OCI-LY7 (cell line): Measurements from ENCODE around the gene CDC6. TPM values are rescaled to one million over a fixed set of nuclear protein-coding genes. Genes with fewer than 3 reads are reported as not detected.

ENCODE experiments used
- BruUV-seq: library from RNA; stranded (reverse); fragments of 400-500 nt; replicated peaks from 2 replicates; lab custom pipeline; 2021; lab: Mats Ljungman, UMichigan
- CTCF ChIA-PET: fragments of 300-600 bp; sonication (Branson Sonifier 250); formaldehyde crosslinking; loops from one replicate; lab custom pipeline; 2022; ENCODE audit warnings: antibody characterized with exemption; ENCODE audit not compliant: unreplicated experiment; lab: Charles Lee
- POLR2A ChIA-PET: fragments of 300-600 bp; sonication (Branson Sonifier 250); formaldehyde crosslinking; loops from one replicate; lab custom pipeline; 2022; ENCODE audit warnings: antibody characterized with exemption; lab: Charles Lee
- DNase-seq: peaks from one replicate; pipeline ENCODE4 v3.0.0-alpha.2; 2015; ENCODE audit warnings: low spot score
- H2AFZ ChIP-seq: fragments of 200-600 bp; sonication (generic), shearing (Covaris generic); 2 replicates; pipeline ENCODE4 v1.6.1; 2014; ENCODE audit warnings: mild to moderate bottlenecking, antibody characterized with exemption, low read length, moderate library complexity
- H3K27ac ChIP-seq: fragments of 200-600 bp; sonication (generic); 2 replicates; pipeline ENCODE4 v1.5.1; 2014; ENCODE audit warnings: mixed run types, low read depth, mild to moderate bottlenecking, moderate library complexity, low read length, inconsistent platforms; ENCODE audit not compliant: poor library complexity, severe bottlenecking
- H3K36me3 ChIP-seq: fragments of 200-600 bp; sonication (generic); 2 replicates; pipeline ENCODE4 v1.6.1; 2014; ENCODE audit warnings: mild to moderate bottlenecking, antibody characterized with exemption, low read length, moderate library complexity, mixed read lengths; ENCODE audit not compliant: insufficient read depth
- H3K4me1 ChIP-seq: fragments of 200-600 bp; sonication (generic); 2 replicates; pipeline ENCODE4 v1.5.1; 2014; ENCODE audit warnings: mild to moderate bottlenecking, low read length; ENCODE audit not compliant: insufficient read depth, poor library complexity, severe bottlenecking
- H3K4me2 ChIP-seq: fragments of 200-600 bp; sonication (generic); 2 replicates; pipeline ENCODE4 v1.6.1; 2014; ENCODE audit warnings: mild to moderate bottlenecking, low read length
- H3K4me3 ChIP-seq: fragments of 200-600 bp; sonication (generic); 2 replicates; pipeline ENCODE4 v1.5.1; 2014; ENCODE audit warnings: mild to moderate bottlenecking, low read depth, low read length; ENCODE audit not compliant: poor library complexity, severe bottlenecking
- H3K79me2 ChIP-seq: fragments of 200-600 bp; sonication (generic); 2 replicates; pipeline ENCODE4 v1.6.1; 2016; ENCODE audit warnings: low read depth, mild to moderate bottlenecking, low read length, moderate library complexity, mixed read lengths; ENCODE audit not compliant: insufficient read depth
- H3K9me2 ChIP-seq: fragments of 200-600 bp; sonication (generic); 2 replicates; pipeline ENCODE4 v1.6.1; 2016; ENCODE audit warnings: mild to moderate bottlenecking, low read length, mixed read lengths; ENCODE audit not compliant: insufficient read depth
- H3K9me3 ChIP-seq: fragments of 200-600 bp; sonication (generic); 2 replicates; pipeline ENCODE4 v1.6.1; 2014; ENCODE audit warnings: mild to moderate bottlenecking, mixed run types, low read length, mixed read lengths
- H4K20me1 ChIP-seq: fragments of 200-600 bp; sonication (generic); 2 replicates; pipeline ENCODE4 v1.6.1; 2014; ENCODE audit warnings: mild to moderate bottlenecking, antibody characterized with exemption, low read length, moderate library complexity, mixed read lengths; ENCODE audit not compliant: insufficient read depth
- EZH2phosphoT487 ChIP-seq: fragments of 200-600 bp; sonication (generic); IDR thresholded peaks from 2 replicates; pipeline ENCODE4 v1.6.1; 2018; ENCODE audit warnings: low read depth, borderline replicate concordance, mild to moderate bottlenecking, mixed run types, antibody characterized with exemption, low read length, moderate library complexity, mixed read lengths
- intact Hi-C: fragments of 100-400 bp; cut with micrococcal nuclease; formaldehyde crosslinking; loops from one replicate; pipeline ENCODE4 v1.10.0; 2022; ENCODE audit not compliant: unreplicated experiment
- total RNA-seq, 2 experiments: library from RNA; depleted of rRNA in 1 of 2; stranded (reverse); fragments of >200 nt in 1 of 2; shearing (Covaris generic) in 1 of 2; gene quantifications; 2 replicates each; pipeline ENCODE4 v1.2.3, GENCODE V29; 2014 to 2022
- TF ChIP-seq, protein P1 (sequence below): fragments of 200-600 bp; sonication (generic); conservative IDR thresholded peaks from 2 replicates; pipeline ENCODE4 v1.5.1; 2014; ENCODE audit warnings: mild to moderate bottlenecking, antibody characterized with exemption, low read length, moderate library complexity, mixed read lengths

CDC6 gene
- total RNA-seq, 2 experiments from 2014 or later: 75.2 to 132 TPM

GRCh38 chr17:40251576-40251975, 36.1 kb upstream of the CDC6 start:
- Histone ChIP-seq H3K4me3 (no peak overlapping the region), H3K79me2 (0 out of 2 replicates have a peak, but pooled peaks cover 7% of the 10 kb centered on the region), H2AFZ (no peak overlapping the region), H3K4me1 (no peaks in the 10 kb centered on the region), H3K27ac (no peak overlapping the region), H3K36me3 (peaks cover 6% of the 10 kb centered on the region), H3K9me3 (no peaks in the 10 kb centered on the region), H4K20me1 (no peaks in the 10 kb centered on the region), H3K4me2 (no peak overlapping the region), H3K9me2 (no peaks in the 10 kb centered on the region)
- no TSS peak for BruUV-seq
- intact Hi-C loops: no loop called here
- ChIA-PET CTCF (no interaction called here), POLR2A (interaction anchor here (1.0 kb wide), 1 partner anchor 32 kb away, joined by 3 read pairs; no protein-coding TSS in a partner anchor)
- TF ChIP-seq EZH2phosphoT487: no peak
- TF ChIP-seq, protein P1, sequence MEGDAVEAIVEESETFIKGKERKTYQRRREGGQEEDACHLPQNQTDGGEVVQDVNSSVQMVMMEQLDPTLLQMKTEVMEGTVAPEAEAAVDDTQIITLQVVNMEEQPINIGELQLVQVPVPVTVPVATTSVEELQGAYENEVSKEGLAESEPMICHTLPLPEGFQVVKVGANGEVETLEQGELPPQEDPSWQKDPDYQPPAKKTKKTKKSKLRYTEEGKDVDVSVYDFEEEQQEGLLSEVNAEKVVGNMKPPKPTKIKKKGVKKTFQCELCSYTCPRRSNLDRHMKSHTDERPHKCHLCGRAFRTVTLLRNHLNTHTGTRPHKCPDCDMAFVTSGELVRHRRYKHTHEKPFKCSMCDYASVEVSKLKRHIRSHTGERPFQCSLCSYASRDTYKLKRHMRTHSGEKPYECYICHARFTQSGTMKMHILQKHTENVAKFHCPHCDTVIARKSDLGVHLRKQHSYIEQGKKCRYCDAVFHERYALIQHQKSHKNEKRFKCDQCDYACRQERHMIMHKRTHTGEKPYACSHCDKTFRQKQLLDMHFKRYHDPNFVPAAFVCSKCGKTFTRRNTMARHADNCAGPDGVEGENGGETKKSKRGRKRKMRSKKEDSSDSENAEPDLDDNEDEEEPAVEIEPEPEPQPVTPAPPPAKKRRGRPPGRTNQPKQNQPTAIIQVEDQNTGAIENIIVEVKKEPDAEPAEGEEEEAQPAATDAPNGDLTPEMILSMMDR: no peak
- DNase-seq: no peak

DNA sequence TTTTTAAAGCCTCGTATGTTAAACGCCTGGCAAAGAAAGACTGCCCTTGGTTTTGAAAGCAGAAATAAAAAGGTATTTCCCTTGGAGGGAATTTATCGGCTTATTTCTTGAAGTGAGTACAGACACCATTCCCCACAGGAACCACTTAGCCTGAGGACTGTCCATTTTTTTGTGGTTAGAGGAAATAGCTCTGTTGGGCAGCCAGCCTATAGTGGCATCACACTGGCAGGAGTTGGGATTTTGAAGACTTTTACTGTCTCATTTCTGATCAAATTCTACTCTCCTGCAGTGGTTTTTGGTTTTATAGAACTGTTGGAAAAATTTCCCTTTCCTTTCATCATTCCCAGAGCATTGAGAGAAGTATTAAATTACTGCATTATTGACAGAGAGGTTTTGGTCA, 34.1 kb upstream of the CDC6 start:
- H3K4me1 ChIP-seq: no peaks in the 10 kb centered on the region
- DNase-seq: no peak
- no peak overlapping the region for H3K4me2 ChIP-seq
- H3K36me3 ChIP-seq: peaks cover 19% of the 10 kb centered on the region
- ChIA-PET CTCF (no interaction called here), POLR2A (interaction anchor here (1.0 kb wide), 1 partner anchor 15 kb away, joined by 3 read pairs; no protein-coding TSS in a partner anchor)
- H2AFZ ChIP-seq: no peak overlapping the region
- no peaks in the 10 kb centered on the region for H3K9me2 ChIP-seq
- BruUV-seq: no TSS peak
- H3K4me3 ChIP-seq: no peak overlapping the region
- intact Hi-C loops: no loop called here
- 0 out of 2 replicates have a peak, but pooled peaks cover 7% of the 10 kb centered on the region for H3K79me2 ChIP-seq
- H3K27ac ChIP-seq: no peak overlapping the region
- no peaks in the 10 kb centered on the region for H4K20me1 ChIP-seq
- H3K9me3 ChIP-seq: no peaks in the 10 kb centered on the region
- TF ChIP-seq, protein P1: no peak
- no peak for TF ChIP-seq EZH2phosphoT487

DNA sequence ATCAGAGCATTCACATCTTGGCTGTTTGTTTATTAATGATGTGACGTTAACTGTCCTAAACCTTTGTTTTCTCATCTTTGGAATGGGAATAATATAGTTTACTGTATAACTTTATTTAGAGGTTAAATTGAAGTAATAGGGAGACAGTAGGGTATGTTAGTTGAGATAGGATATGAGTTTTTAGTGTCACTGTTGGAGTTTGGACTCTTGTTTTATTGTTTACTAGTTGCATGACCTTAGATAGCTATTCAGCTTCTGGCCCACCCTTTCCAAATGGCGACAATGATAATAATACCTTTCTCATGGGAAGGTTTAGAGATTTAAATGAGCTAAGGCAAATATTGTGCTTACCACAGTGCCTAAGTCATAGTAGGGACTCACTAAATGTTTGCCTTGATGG, 28.2 kb upstream of the CDC6 start:
- Histone ChIP-seq H3K4me3 (no peak overlapping the region), H3K27ac (no peak overlapping the region), H3K9me2 (no peaks in the 10 kb centered on the region), H4K20me1 (no peaks in the 10 kb centered on the region; the same call in 1 of the 2 replicates), H3K4me1 (no peaks in the 10 kb centered on the region), H3K9me3 (no peaks in the 10 kb centered on the region), H2AFZ (no peak overlapping the region), H3K36me3 (peaks cover 52% of the 10 kb centered on the region), H3K4me2 (no peak overlapping the region), H3K79me2 (no peaks in the 10 kb centered on the region)
- TF ChIP-seq, protein P1: no peak
- TF ChIP-seq EZH2phosphoT487: no peak
- ChIA-PET CTCF (no interaction called here), POLR2A (interaction anchor here (0.6 to 0.7 kb wide), 2 partner anchors 111 to 748 kb away, joined by 4 to 5 read pairs; no protein-coding TSS in a partner anchor)
- DNase-seq: no peak
- intact Hi-C loops: no loop called here
- BruUV-seq: no TSS peak
